CD4-positive, alpha-beta T cell treated with Interferon alpha-2 for 1 hour (primary cell): Measurements from ENCODE around the gene BSCL2.
"Not testable (repeated sequence)": the region's sequence is repeated elsewhere in the genome, so short reads cannot be mapped to it uniquely, and the experiment has no call there.

ENCODE experiments used
- DNase-seq, 2 donors: peaks; one replicate each; pipeline ENCODE4 v3.0.0-alpha.2; 2020 to 2022

BSCL2 gene

DNA sequence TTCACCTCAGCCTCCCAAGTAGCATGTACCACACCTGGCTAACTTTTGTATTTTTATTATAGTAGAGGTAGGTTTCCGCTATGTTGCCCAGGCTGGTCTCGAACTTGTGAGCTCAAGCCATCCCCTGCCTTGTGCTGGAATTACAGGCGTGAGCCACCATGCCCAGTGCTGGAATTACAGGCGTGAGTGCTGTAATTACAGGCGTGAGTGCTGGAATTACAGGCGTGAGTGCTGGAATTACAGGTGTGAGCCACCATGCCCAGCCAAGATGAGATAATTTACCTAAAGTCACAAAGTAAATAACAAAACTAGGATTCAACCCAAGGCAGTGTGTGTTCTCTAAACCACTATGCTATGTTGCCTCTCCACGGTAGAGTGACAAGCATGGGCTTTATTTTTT is 24.7 kb downstream of the BSCL2 start:
- no peak for DNase-seq

DNA sequence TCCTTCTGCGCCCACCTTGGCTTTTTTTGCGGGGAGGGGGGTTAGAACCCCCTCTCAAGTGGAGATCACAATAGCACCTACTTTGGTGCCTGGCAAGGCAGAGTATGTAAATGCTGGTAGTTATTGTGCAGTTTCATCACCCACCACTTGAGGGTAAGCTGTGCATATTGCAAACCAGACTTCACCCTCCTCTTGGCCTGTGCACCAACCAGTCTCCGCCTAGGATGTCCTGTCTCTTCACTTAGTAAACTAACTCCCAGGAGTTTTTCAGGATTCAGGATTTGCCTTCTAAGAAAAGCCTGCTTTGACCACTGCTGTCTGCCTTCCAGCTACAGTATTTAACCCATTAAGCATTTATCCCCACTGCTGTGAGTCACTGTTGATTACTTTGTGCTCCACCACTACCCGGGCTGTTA is 26.4 kb downstream of the BSCL2 start:
- DNase-seq = peak; percentile 40 to 63

GRCh38 chr11:62678770-62679696 is 28.2 kb downstream of the BSCL2 start, which contains the start of gene UBXN1:
Gene UBXN1 (minus strand): TSS chr11:62679073. CDS start chr11:62678923, 150 bp downstream.
- peak; percentile 84 to 89 for DNase-seq

GRCh38 chr11:62678433-62678769 is 28.8 kb downstream of the BSCL2 start:
- DNase-seq = no peak

DNA sequence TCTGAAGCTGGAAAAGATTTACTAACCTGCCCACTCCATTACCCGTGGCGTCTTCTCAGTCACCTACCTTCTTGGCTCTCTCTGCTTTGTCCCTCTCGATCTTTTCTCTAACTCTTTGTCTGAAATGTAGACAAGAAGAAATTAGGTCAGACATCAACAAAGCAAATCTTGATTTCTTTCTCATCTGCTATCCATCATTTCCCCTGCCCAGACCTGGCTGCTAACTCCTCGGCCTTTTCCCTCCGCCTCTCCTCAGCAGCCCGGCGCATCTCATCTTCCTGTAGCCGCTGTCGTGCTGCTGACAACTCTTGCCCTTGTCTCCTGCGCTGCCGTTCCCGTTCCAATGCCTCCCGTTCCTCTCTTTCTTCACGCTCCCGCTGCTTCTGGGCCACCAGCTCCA is 29.5 kb downstream of the BSCL2 start:
- no peak for DNase-seq

- no peak for DNase-seq
These were observed 30.1 kb downstream of the BSCL2 start for GRCh38 chr11:62677156-62677555.

DNA sequence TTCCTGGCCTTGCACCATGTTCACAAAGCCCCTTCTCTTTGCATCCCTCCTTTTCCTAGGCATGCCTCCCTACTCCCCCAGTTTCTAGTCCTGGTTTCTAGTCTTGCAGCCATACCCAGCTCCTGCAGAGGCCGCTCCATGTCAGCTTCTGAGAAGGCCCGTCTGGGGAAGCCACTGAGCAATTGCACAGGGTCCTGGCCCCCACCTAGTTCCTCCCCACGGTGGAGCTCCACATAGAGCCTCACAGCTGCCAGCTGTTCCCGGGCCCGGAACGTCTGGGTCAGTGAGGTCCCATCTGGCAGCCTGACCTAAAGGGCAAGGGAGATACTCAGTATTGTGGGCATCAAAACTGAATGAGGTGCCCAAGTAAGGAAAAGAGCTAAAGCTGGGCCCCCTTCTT is 30.5 kb downstream of the BSCL2 start:
- DNase-seq = no peak

- not testable (repeated sequence) for DNase-seq
These were observed 31.8 kb downstream of the BSCL2 start for GRCh38 chr11:62675415-62675814.

GRCh38 chr11:62673196-62673525 is 34.1 kb downstream of the BSCL2 start:
- no peak for DNase-seq

GRCh38 chr11:62671608-62672389 is 35.4 kb downstream of the BSCL2 start, which contains the start of the genes LBHD1 and UQCC3:
Gene LBHD1 (minus strand): TSS chr11:62672267. CDS start chr11:62670031, 2,236 bp downstream.
Gene UQCC3 (plus strand): TSS chr11:62671673. CDS start chr11:62671746, 73 bp downstream.
- DNase-seq = peak; percentile 73 to 86

DNA sequence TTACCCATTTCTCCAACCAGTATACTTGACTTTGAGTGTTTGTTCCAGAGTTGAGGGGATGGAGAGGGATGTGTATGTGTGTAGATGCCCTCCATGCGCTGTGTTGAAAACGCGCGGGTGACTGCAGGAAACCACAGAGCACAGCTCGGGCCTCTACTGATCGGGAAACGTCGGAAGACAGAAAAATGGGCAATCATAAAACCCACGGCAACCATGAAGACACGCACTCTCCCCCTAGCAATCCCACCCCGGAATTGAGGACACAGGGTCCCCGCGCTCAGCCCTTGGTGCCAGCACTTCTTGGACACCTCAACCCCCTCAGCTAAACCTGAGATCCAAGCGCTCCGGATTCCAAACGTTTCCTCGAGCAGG is 36.0 kb downstream of the BSCL2 start:
- DNase-seq = peak in 1 of 2 donors; percentile 15

- DNase-seq = no peak
These were observed 37.6 kb downstream of the BSCL2 start for GRCh38 chr11:62669420-62670161.

- DNase-seq = no peak
These were observed 39.8 kb downstream of the BSCL2 start for GRCh38 chr11:62667460-62667859.

- DNase-seq = no peak
These were observed 40.8 kb downstream of the BSCL2 start for GRCh38 chr11:62666259-62666926.

DNA sequence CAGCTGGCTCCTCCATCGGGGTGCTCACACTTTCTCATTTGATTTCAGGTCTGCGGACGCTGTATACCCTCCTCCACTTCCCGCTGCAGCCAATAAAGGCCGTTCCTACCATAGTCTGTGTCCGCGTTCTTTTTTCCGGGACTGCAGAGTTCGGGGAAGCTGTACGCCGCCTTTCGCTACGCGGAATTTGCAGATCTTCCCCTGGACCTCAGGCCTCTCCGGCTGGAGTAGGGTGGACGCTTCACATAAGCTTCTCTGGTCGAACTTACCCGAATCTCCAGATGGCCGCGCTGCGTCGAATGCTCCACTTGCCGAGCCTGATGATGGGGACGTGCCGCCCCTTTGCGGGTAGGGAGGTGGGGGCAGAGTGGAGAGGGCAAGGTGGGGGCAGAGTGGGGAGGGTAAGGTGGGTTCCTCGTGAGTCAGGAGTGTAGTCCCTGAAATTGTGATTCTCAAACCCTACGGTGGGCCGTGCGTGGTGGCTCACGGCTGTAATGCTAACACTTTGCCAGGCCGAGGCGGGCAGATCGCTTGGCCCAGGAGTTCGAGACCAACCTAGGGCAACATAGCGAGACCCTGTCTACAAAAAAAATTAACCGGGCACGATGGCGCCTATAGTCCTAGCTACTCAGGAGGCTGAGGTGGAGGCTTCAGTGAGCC is 41.5 kb downstream of the BSCL2 start:
- peak; percentile 57 to 69 for DNase-seq

DNA sequence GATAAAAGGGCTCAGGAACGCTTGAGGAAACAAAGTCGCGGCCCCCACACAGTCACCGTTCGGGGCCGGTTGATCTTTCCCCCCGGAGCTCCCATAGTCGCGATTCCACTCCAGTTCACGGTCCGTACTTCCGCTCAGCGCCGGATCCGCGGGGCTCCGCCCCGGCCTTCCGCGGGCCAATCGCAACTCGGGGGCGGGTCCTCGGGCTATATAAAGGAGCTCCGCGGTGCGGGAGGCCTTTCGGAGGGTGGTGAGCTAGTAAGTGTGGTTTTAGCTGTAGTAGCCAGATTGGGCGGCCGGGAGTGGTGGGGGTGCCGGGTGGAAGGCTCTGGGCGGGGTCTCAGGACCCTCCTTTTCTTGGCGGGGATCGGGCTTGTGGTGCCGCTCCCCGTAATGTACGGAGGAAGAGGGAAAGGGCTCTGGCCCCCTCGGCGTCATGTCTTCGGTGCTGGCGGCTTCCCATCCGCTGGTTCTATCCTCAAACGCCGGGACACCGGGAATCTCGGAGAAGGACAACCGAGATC is 42.1 kb downstream of the BSCL2 start, which contains the start of the genes C11orf98 and CSKMT:
Gene C11orf98 (minus strand): TSS at position 136 of the 524 bp plus-strand sequence. CDS start 41 bp downstream, at position 95.
Gene CSKMT (plus strand): TSS at position 238 of the 524 bp plus-strand sequence. CDS start 568 bp downstream, outside the sequence.
- DNase-seq = peak; percentile 93 to 97

DNA sequence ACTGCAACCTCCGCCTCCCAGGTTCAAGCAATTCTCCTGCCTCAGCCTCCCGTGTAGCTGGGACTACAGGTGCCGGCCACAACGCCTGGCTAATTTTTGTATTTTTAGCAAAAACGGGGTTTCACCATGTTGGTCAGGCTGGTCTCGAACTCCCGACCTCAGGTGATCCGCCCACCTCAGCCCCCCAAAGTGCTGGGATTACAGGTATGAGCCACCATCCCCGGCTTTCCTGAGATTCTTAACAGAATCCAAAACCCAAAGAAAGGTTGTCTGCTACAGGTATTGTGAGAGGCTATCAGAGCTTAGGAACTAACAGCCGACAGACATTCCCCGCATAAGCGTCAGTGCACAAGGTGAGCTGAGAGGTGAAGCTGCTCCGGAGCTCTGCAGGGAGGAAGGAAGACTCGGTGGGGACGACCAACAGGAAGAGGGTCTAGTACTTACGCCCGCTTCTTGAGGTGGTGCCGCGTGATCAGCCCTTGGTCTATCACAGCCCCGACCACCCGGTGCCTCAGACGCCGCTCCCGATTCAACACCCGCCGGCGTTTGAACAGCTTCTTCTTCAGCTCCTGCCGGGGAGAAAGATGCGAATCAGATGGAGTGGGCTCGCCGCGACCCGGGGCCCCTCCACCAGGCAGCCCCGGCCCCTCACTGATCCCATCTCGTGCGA is 42.7 kb downstream of the BSCL2 start:
- DNase-seq = peak; percentile 59 to 67

DNA sequence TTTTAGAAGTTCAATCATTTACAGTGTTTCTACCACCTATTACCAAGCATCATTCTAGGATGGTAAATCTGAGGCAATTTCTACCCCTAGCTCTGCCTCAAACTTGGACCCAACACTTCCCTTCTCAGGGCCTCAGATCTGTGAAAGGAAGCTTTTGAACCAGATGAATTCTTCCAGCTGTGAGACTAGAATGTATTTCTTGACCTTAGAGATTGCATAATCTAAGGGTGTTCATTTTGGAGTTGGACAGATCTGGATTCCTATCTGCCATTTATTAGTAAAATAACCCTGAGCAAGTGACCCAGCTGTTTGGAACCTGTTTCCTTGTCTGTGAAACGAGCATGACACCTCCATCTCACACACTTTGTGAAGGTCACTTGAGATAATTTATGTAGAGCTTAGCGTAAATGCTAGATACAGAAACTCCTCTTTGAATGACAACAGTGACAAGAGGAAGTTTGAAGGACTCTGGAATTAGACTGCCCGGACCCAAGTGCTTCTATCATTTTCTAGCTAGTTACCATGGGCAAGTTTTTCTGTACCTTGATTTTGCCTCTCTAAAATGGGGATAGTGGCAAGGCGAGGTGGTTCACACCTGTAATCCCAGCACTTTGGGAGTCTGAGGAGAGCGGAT is 50.3 kb downstream of the BSCL2 start:
- DNase-seq = no peak

DNA sequence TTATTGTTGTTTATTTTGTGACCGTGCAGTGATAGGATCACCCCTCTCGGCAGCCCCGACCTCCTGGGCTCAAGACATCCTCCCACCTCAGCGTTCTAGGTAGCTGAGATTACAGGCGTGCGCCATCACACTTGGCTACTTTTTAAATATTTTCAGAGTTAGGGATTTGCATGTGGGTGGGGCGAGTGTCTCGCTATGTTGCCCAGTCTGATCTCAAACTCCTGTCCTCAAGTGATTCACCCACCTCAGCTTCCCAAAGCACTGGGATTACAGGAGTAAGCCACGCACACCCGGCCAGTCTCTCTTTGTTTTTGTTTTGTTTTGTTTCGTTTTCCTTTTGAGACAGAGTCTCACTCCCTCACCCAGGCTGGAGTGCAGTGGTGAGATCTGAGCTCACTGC is 52.9 kb downstream of the BSCL2 start:
- no peak for DNase-seq
